Pancreas (tissue), 10 donors: ENCODE measurements around the gene ARID3C. TPM values are rescaled to one million over a fixed set of nuclear protein-coding genes. Genes with fewer than 3 reads are reported as not detected.

Source experiments
- ATAC-seq, 4 donors: fragments of 200-7000 bp; cut with Tn5 transposase; one replicate each; pipeline versions ENCODE4 v1.8.0 to v1.9.1; 2020; ENCODE audit warnings: mild to moderate bottlenecking in 4 of 4, moderate library complexity in 4 of 4
- DNase-seq, 6 donors: peaks; one replicate each; pipeline ENCODE4 v3.0.0-alpha.2; 2020
- FAIRE-seq: peaks from 2 replicates; lab custom pipeline; 2012; peaks lifted over from hg19 to GRCh38; lab: Jason Lieb, UNC
- H3K27ac ChIP-seq, 4 donors: fragments of 200-600 bp; sonication (generic); 1 replicate in 3 of 4; 2 replicates in 1 of 4; pipeline versions ENCODE4 v1.5.0 to v1.8.0; 2020
- H3K27me3 ChIP-seq, 4 donors: fragments of 200-600 bp; one replicate each; pipeline ENCODE4 v1.8.0; 2021
- H3K36me3 ChIP-seq, 3 donors: fragments of 200-600 bp; sonication (generic) in 1 of 3; one replicate each; pipeline versions ENCODE4 v1.5.0 to v1.8.0; 2020 to 2021
- H3K4me1 ChIP-seq, 3 donors: fragments of 200-600 bp; one replicate each; pipeline ENCODE4 v1.8.0; 2021
- H3K4me3 ChIP-seq, 4 donors: fragments of 200-600 bp; sonication (generic) in 2 of 4; one replicate each; pipeline versions ENCODE4 v1.5.0 to v1.8.0; 2020 to 2021
- H3K9me3 ChIP-seq, 4 donors: fragments of 200-600 bp; one replicate each; pipeline ENCODE4 v1.8.0; 2021
- CTCF ChIP-seq, 4 donors: fragments of 200-600 bp; sonication (generic) in 3 of 4; IDR thresholded peaks; one replicate each; pipeline versions ENCODE4 v1.5.0 to v1.8.0; 2021; ENCODE audit warnings: antibody characterized with exemption in 4 of 4
- WGBS, 2 donors: extraction: QIAGEN DNeasy Blood & Tissue Kit; methylation state at CpG; one replicate each; pipeline ENCODE4 v1.1.7; 2013; 5-methylcytosine and 5-hydroxymethylcytosine counted together
- intact Hi-C, 3 donors: fragments of 100-400 bp; cut with DNase I; formaldehyde crosslinking; loops; one replicate each; pipeline versions ENCODE4 v1.11.1 to v1.14.2; 2022
- polyA plus RNA-seq, 2 donors: library from polyadenylated mRNA; stranded (reverse); fragments of 200-250 nt; gene quantifications; one replicate each; pipeline ENCODE4 v1.2.3, GENCODE V29; 2013
- total RNA-seq, 6 donors: library from RNA; stranded (reverse); fragmentation: NEBNext Ultra II Directional in 4 of 6; extraction: Animal tissue kit (Norgen Biotek cat#: 25700) in 4 of 6; gene quantifications; one replicate each; pipeline versions ENCODE4 v1.2.1 to v1.2.4, GENCODE V29; 2021 to 2023
- donor health status: healthy with polysubstance abuse.
- donor health status: DM: no; HTN: no; CAD: no; lungs with moderate emphysema.
- donor health status: DM: no; HTN: no; CAD: no.
- donor health status: control.
- donor health status: control.
- donor health status: Bipolar disorder and iron deficiency.
- donor health status: DM: yes; HTN: yes; CAD: no.
- donor health status: DM: no; HTN: no; CAD: no.
- donor health status: DM: no; HTN: no; CAD: no.
- donor health status: DM: yes; HTN: yes; CAD: no.

Gene ARID3C
- total and polyA plus RNA-seq, 8 donors = not detected

DNA sequence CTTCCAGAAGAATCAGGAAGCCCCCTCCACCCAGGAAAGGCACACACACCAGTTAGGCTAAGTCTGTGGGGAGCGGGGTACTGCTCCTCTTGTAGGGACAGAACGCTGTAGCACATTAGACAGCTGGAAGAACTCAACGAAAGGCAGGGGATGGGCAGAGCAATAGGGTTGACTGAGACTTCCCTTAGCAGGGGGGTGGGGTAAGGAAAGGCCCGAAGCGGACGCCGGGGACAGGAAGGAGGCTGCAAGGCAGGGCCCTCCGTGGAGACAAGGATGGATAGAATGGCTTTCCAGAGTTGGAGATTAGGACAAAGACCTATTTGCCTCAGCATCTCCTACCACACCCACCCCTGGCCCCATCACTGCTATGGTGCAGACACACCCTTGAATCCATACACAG, 53.6 kb downstream of the ARID3C start:
- H3K27ac ChIP-seq = no peak overlapping the region
- FAIRE-seq (no peak), DNase-seq (no peak), ATAC-seq (no peak)
- no peak overlapping the region for H3K4me3 ChIP-seq
- H3K9me3 ChIP-seq = no peaks in the 10 kb centered on the region
- no peak for TF ChIP-seq CTCF (IDR thresholded peaks at IDR 0.05)
- intact Hi-C loops = no loop called here
- H3K36me3 ChIP-seq = no peaks in the 10 kb centered on the region
- H3K27me3 ChIP-seq = peaks cover 0 to 5% (median 0%) of the 10 kb centered on the region in 4 donors
- WGBS, 2 donors = 59 to 67% methylated on average over 8 of the region's 8 CpGs
- H3K4me1 ChIP-seq = no peaks in the 10 kb centered on the region

- intact Hi-C loops = no loop called here
- ATAC-seq (no peak), DNase-seq (no peak), FAIRE-seq (no peak)
- H3K9me3 ChIP-seq = no peaks in the 10 kb centered on the region
- WGBS, 2 donors = 89 to 90% methylated on average over 12 of the region's 12 CpGs
- no peaks in the 10 kb centered on the region for H3K36me3 ChIP-seq
- no peak overlapping the region for H3K27ac ChIP-seq
- no peak overlapping the region for H3K4me3 ChIP-seq
- H3K27me3 ChIP-seq = peaks cover 0 to 5% (median 0%) of the 10 kb centered on the region in 4 donors
- H3K4me1 ChIP-seq = no peaks in the 10 kb centered on the region
- no peak for TF ChIP-seq CTCF (IDR thresholded peaks at IDR 0.05)
Observed at GRCh38 chr9:34574571-34574970, 54.3 kb downstream of the ARID3C start.

GRCh38 chr9:34573599-34574325, 55.1 kb downstream of the ARID3C start:
- 78 to 85% methylated on average over 10 to 17 of the region's 17 CpGs for WGBS, 2 donors

DNA sequence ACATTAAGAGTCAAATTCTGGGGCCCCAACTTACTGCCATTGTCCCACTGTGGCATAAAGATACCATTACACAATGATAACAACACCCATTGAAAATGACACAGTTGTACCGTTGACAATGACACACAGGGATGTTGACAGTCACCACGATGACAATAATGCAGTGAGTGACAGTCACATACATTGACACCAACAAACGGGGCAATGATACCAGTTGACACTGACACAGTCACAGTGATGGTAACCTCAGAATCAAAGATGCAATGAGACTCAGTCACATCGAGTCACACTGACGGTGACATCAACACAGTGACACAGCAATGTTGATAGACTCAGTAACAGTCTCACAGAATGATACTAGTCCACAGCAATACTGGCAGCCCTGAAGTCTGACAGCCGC, 56.2 kb downstream of the ARID3C start:
- ATAC-seq = no peak
- Histone ChIP-seq H3K4me3 (no peak overlapping the region), H3K27ac (no peak overlapping the region), H3K4me1 (no peaks in the 10 kb centered on the region), H3K36me3 (no peaks in the 10 kb centered on the region), H3K9me3 (no peaks in the 10 kb centered on the region), H3K27me3 (no peaks in the 10 kb centered on the region)
- no peak for TF ChIP-seq CTCF (IDR thresholded peaks at IDR 0.05)
- 62 to 72% methylated on average over 6 of the region's 6 CpGs for WGBS, 2 donors
- no peak for FAIRE-seq
- DNase-seq = no peak
- intact Hi-C loops = no loop called here

More at GRCh38 chr9:34573599-34574325, 55.1 kb downstream of the ARID3C start:
- intact Hi-C loops = no loop called here
- Histone ChIP-seq H3K4me3 (no peak overlapping the region), H3K9me3 (no peaks in the 10 kb centered on the region), H3K36me3 (no peaks in the 10 kb centered on the region), H3K27ac (no peak overlapping the region), H3K27me3 (peaks cover 0 to 3% (median 0%) of the 10 kb centered on the region in 4 donors), H3K4me1 (no peaks in the 10 kb centered on the region)
- no peak for TF ChIP-seq CTCF (IDR thresholded peaks at IDR 0.05)
- DNase-seq = no peak
- ATAC-seq = no peak
- FAIRE-seq = no peak

GRCh38 chr9:34572092-34572491, 56.8 kb downstream of the ARID3C start:
- FAIRE-seq (no peak), DNase-seq (no peak), ATAC-seq (peak in 2 of 4 donors; percentile 32)
- no peak overlapping the region for H3K27ac ChIP-seq
- no peaks in the 10 kb centered on the region for H3K27me3 ChIP-seq
- no peaks in the 10 kb centered on the region for H3K36me3 ChIP-seq
- intact Hi-C loops = no loop called here
- no peaks in the 10 kb centered on the region for H3K9me3 ChIP-seq
- H3K4me3 ChIP-seq = no peak overlapping the region
- no peaks in the 10 kb centered on the region for H3K4me1 ChIP-seq
- no peak for TF ChIP-seq CTCF (IDR thresholded peaks at IDR 0.05)
